Common myeloid progenitor, CD34-positive (primary cell): ENCODE results near the gene LTA4H.

Experiments used
- CTCF ChIA-PET: fragments of 350-600 bp; sonication (Branson Sonifier 250); formaldehyde crosslinking; loops from one replicate; lab custom pipeline; 2021; ENCODE audit warnings: antibody characterized with exemption; lab: Charles Lee
- POLR2A ChIA-PET: fragments of 350-600 bp; sonication (Branson Sonifier 250); formaldehyde crosslinking; loops from one replicate; lab custom pipeline; 2021; ENCODE audit warnings: antibody characterized with exemption; lab: Charles Lee
- DNase-seq, 3 donors: peaks; one replicate each; pipeline versions ENCODE4 v3.0.0 to v3.0.0-alpha.2; 2013
- H3K27ac ChIP-seq, 2 experiments: 1 replicate in 1 of 2; 2 replicates in 1 of 2; pipeline ENCODE4 v1.7.0; 2013; ENCODE audit warnings: inconsistent platforms in 2 of 2, low read length in 2 of 2, mild to moderate bottlenecking in 2 of 2, low read depth in 1 of 2, moderate library complexity in 1 of 2; ENCODE audit not compliant: severe bottlenecking in 2 of 2, insufficient read depth in 1 of 2, poor library complexity in 1 of 2
- H3K27me3 ChIP-seq, 5 experiments: replicated peaks in 2 of 5; 1 replicate in 3 of 5; 2 replicates in 2 of 5; pipeline versions ENCODE4 v1.6.1 to v1.7.0; 2013; ENCODE audit warnings: low read length in 4 of 5, mild to moderate bottlenecking in 2 of 5, moderate library complexity in 2 of 5, inconsistent platforms in 1 of 5; ENCODE audit not compliant: insufficient read depth in 5 of 5, control insufficient read depth in 4 of 5
- H3K36me3 ChIP-seq, 4 experiments: 1 replicate in 2 of 4; 2 replicates in 2 of 4; pipeline versions ENCODE4 v1.6.1 to v1.7.0; 2013; ENCODE audit warnings: low read length in 3 of 4, control low read depth in 1 of 4, mild to moderate bottlenecking in 1 of 4; ENCODE audit not compliant: control insufficient read depth in 4 of 4, insufficient read depth in 4 of 4
- H3K4me1 ChIP-seq, 4 experiments: 1 replicate in 3 of 4; 2 replicates in 1 of 4; pipeline versions ENCODE4 v1.6.1 to v1.7.1; 2013; ENCODE audit warnings: low read length in 3 of 4, mild to moderate bottlenecking in 3 of 4, control low read depth in 1 of 4, inconsistent platforms in 1 of 4, moderate library complexity in 1 of 4; ENCODE audit not compliant: control insufficient read depth in 4 of 4, insufficient read depth in 4 of 4; ENCODE audit errors: control extremely low read depth in 1 of 4
- H3K4me3 ChIP-seq, 7 experiments: 1 replicate in 4 of 7; 2 replicates in 3 of 7; pipeline versions ENCODE4 v1.5.1 to v1.7.0; 2013; ENCODE audit warnings: mild to moderate bottlenecking in 7 of 7, low read length in 6 of 7, moderate library complexity in 6 of 7, inconsistent platforms in 2 of 7, low read depth in 2 of 7, control low read depth in 1 of 7; ENCODE audit not compliant: insufficient read depth in 4 of 7, control insufficient read depth in 1 of 7; ENCODE audit errors: extremely low read depth in 1 of 7
- H3K9me3 ChIP-seq, 5 experiments: 1 replicate in 4 of 5; 2 replicates in 1 of 5; pipeline versions ENCODE4 v1.6.1 to v1.7.1; 2013; ENCODE audit warnings: low read length in 4 of 5, mild to moderate bottlenecking in 2 of 5, inconsistent platforms in 1 of 5, low read depth in 1 of 5, moderate library complexity in 1 of 5; ENCODE audit not compliant: control insufficient read depth in 4 of 5, insufficient read depth in 2 of 5; ENCODE audit errors: control extremely low read depth in 1 of 5
- WGBS: methylation state at CpG from one replicate; pipeline ENCODE4 v1.1.5; 2013; ENCODE audit not compliant: insufficient coverage; 5-methylcytosine and 5-hydroxymethylcytosine counted together

The LTA4H gene

DNA sequence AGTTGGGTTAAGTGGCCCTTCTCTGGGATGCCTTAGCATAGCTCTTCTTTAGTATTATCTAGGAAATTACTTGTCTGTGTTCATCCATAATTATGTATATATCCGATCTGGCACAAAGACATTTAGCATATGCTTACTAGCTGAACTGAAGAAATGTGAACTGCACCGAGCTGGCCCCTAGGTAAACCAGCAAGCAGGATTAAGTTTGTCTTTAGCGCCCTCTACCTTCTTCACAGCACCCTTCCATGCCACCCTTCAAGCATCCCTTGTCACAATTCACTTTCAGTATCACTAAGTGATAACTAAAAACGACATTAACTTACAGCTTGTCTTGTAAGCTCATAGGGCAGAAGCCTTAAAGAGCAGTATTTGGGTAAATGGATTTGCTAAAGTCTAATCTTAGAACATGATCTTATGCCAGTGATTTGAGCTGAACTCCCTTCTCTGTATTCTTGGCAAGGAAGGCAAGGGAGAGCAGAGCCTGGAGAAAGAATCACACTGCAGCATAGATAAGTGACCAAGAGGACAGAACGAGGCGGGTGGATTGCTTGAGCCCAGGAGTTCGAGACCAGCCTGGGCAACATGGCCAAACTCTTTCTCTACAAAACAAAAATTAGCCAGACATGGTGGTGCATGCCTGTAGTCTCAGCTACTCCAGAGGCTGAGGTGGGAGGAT, 36.6 kb downstream of the LTA4H start:
- DNase-seq, result peak; percentile 65 to 90 (median 88)
- H3K9me3 ChIP-seq, result no peaks in the 10 kb centered on the region
- POLR2A ChIA-PET, result interaction anchor here (0.7 kb wide), 1 partner anchor 121 kb away, joined by 3 read pairs; no protein-coding TSS in a partner anchor
- 89% methylated on average over 3 of the region's 7 CpGs for WGBS
- no peak overlapping the region for H3K4me3 ChIP-seq
- H3K27me3 ChIP-seq, result no peaks in the 10 kb centered on the region
- CTCF ChIA-PET, result interaction anchor here (0.6 to 6.0 kb wide), 21 partner anchors 9 to 179 kb away, joined by 3 to 51 read pairs (median 5); partner anchors contain the start of genes AMDHD1 and CCDC38
- peaks cover 0 to 9% (median 5%) of the 10 kb centered on the region in 4 experiments for H3K4me1 ChIP-seq
- H3K27ac ChIP-seq, result no peak overlapping the region
- peaks cover 2 to 25% (median 10%) of the 10 kb centered on the region in 4 experiments for H3K36me3 ChIP-seq

GRCh38 chr12:95997911-95998510, 37.4 kb downstream of the LTA4H start:
- Histone ChIP-seq H3K4me1 (peaks cover 0 to 9% (median 5%) of the 10 kb centered on the region in 4 experiments), H3K36me3 (peaks cover 2 to 22% (median 10%) of the 10 kb centered on the region in 4 experiments), H3K27me3 (no peaks in the 10 kb centered on the region), H3K27ac (no peak overlapping the region), H3K4me3 (no peak overlapping the region), H3K9me3 (no peaks in the 10 kb centered on the region)
- ChIA-PET POLR2A (interaction anchor here (0.7 kb wide), 1 partner anchor 120 kb away, joined by 3 read pairs; no protein-coding TSS in a partner anchor), CTCF (interaction anchor here (0.6 to 6.0 kb wide), 18 partner anchors 9 to 179 kb away, joined by 3 to 51 read pairs (median 5); partner anchors contain the start of genes AMDHD1 and CCDC38)
- no peak for DNase-seq
- WGBS, result 100% methylated on average over 3 of the region's 5 CpGs

DNA sequence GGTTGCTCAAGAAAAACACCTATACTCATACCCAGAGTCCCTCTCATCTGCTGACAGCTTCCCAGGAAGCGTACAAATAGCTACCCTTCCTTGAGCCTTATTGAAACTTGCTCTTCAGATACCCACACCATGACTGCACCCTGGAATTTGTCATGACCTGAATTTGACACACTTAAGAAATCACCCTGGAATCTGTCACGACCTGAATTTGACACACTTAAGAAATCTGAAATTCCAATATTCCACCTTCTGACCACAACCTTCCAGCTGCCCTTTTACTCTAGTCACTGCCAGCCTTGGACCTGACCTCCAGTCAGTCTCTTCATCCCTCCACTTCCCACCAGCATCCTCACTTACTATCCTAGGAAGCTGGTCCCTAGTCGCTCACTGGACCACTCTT, 38.1 kb downstream of the LTA4H start:
- Histone ChIP-seq H3K4me1 (peaks cover 0 to 9% (median 5%) of the 10 kb centered on the region in 4 experiments), H3K27ac (no peak overlapping the region), H3K9me3 (no peaks in the 10 kb centered on the region), H3K27me3 (no peaks in the 10 kb centered on the region), H3K36me3 (peaks cover 0 to 15% (median 7%) of the 10 kb centered on the region in 4 experiments), H3K4me3 (no peak overlapping the region)
- ChIA-PET POLR2A (no interaction called here), CTCF (interaction anchor here (0.7 to 6.0 kb wide), 10 partner anchors 9 to 183 kb away, joined by 3 to 51 read pairs (median 4); partner anchors contain the start of gene CCDC38)
- 100% methylated on average over 3 of the region's 3 CpGs for WGBS
- DNase-seq, result no peak

DNA sequence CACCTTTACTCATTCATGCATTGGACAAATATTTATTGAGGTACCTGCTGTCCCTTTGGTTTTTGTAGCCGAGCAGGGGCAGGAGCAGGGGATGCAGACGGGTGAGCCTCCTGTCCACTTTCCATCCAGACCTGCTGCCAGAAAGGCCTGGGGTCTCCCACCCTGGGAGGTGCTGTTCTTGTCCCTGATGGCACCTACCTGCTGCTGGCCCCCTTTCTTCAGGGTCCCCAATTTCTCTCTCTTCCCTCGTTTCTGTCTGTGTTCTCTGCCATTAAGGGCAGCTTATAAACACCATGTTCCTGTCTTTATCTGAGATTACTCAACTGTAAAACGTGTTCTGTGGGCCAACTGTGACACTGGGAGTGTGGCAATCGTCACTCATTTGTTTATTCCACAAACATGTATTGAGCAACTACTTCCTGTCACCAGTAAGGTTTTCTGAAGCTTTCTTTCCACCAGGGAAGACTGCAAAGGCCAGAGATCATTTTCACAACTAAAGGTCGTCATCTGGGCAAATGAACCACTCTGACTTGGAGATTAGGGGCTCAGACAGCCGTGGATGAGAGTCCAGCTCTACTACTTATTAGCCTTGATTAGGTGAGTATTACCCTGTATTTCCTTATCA, 39.2 kb downstream of the LTA4H start, which contains the start of gene HAL:
Gene HAL (minus strand): TSS at position 311 of the 625 bp plus-strand sequence. CDS start 434 bp downstream, outside the sequence.
- Histone ChIP-seq H3K9me3 (no peaks in the 10 kb centered on the region), H3K4me3 (peak within 1 kb of the TSS in 1 of 7 experiments; percentile 57), H3K27ac (no peak within 1 kb of the TSS), H3K4me1 (peaks cover 0 to 9% (median 5%) of the 10 kb centered on the region in 4 experiments), H3K36me3 (peaks cover 0 to 12% (median 5%) of the 10 kb centered on the region in 4 experiments), H3K27me3 (no peaks in the 10 kb centered on the region)
- ChIA-PET POLR2A (no interaction called here), CTCF (interaction anchor here (0.9 to 6.0 kb wide), 3 partner anchors 54 to 82 kb away, joined by 3 to 51 read pairs (median 10); partner anchors contain the start of gene CCDC38)
- 86% methylated on average over 4 of the region's 7 CpGs for WGBS
- peak; percentile 17 to 52 (median 41) for DNase-seq

DNA sequence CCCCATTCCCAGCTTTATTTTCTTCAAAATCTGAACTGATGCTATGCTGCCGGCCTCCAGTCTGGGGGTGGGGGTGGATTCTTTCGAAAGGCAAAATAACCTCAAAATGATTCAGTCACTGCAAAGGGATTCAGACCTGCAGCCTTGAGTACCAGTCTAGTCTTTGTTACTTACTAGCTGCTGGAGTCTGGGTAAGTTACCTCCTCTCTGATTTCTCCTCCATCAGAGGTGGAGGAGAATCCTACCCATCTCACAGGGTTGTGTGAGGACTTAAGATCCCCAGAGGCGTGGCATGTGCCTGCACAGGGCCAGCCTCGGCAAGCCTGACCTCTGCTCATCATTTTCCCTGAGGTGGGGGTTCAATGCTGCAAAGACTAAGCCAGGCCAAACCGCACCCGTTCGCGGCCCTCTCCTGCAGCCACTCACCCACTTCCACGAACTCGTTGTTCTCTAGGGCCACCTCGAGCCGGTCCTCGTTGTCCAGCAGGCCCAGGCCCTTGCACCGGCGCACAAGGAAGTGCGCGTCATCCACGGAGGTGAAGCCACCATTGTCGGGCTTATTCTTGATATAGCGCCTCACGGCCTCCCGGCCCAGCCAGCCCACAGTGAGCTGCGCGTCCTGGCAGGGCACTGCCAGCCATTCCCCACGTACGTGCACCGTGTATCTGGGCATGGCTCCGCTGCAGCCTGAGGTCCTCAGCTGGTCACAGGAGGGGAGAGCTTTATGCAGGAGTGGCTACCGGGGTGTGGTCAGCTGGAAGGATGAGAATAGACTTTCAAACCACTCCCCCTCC, 40.0 kb downstream of the LTA4H start:
- no peak overlapping the region for H3K27ac ChIP-seq
- CTCF ChIA-PET, result interaction anchor here (3.4 to 6.0 kb wide), 2 partner anchors 78 to 81 kb away, joined by 10 to 51 read pairs; no protein-coding TSS in a partner anchor
- H3K4me1 ChIP-seq, result peaks cover 0 to 9% (median 5%) of the 10 kb centered on the region in 4 experiments
- DNase-seq, result no peak
- H3K9me3 ChIP-seq, result no peaks in the 10 kb centered on the region
- POLR2A ChIA-PET, result no interaction called here
- whole genome bisulfite sequencing, result 94% methylated on average over 27 of the region's 29 CpGs
- H3K36me3 ChIP-seq, result peaks cover 0 to 9% (median 1%) of the 10 kb centered on the region in 4 experiments
- no peaks in the 10 kb centered on the region for H3K27me3 ChIP-seq
- H3K4me3 ChIP-seq, result no peak overlapping the region

DNA sequence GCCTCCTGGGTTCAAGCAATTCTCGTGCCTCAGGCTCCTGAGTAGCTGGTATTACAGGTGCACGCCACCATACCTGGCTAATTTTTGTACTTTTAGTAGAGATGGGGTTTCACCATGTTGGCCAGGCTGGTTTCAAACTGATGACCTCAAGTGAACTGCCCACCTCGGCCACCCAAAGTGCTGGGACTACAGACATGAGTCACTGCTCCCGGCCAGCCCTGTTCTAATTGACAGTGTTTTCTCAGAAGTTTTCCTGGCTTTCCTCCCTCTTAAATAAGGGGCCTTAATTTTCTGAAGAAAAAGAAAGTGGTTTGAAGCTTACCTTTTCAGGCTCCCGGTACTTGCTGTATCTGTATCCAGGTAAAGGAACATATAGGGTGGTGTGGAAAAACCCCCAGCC, 40.9 kb downstream of the LTA4H start:
- H3K4me1 ChIP-seq, result peaks cover 2 to 9% (median 7%) of the 10 kb centered on the region in 4 experiments
- no peaks in the 10 kb centered on the region for H3K27me3 ChIP-seq
- no peak overlapping the region for H3K4me3 ChIP-seq
- H3K9me3 ChIP-seq, result no peaks in the 10 kb centered on the region
- DNase-seq, result no peak
- ChIA-PET CTCF (interaction anchor here (1.2 kb wide), 1 partner anchor 13 kb away, joined by 3 read pairs; no protein-coding TSS in a partner anchor), POLR2A (no interaction called here)
- 100% methylated on average over 4 of the region's 5 CpGs for WGBS
- peaks cover 0 to 1% (median 0%) of the 10 kb centered on the region in 4 experiments for H3K36me3 ChIP-seq
- H3K27ac ChIP-seq, result no peak overlapping the region
